ENCODE data around the gene KRTAP19-8. TPM values are rescaled to one million over a fixed set of nuclear protein-coding genes. Genes with fewer than 3 reads are reported as not detected.

Gene KRTAP19-8
- polyA plus RNA-seq, 3 donors = not detected

GRCh38 chr21:31034378-31034777 is 3.9 kb downstream of the KRTAP19-8 start:
- H3K27ac Mint-ChIP-seq = no peak overlapping the region
- Histone ChIP-seq H3K9ac (ENCODE audit: insufficient read depth, low read length, poor library complexity, severe bottlenecking) (no peak overlapping the region), H3K36me3 (replicated peaks in 1 of 2; ENCODE audit: control insufficient read depth in 1 of 2, insufficient read depth in 2 of 2, low read length in 2 of 2) (no peaks in the 10 kb centered on the region), H3K9me3 (replicated peaks in 1 of 2; ENCODE audit: control insufficient read depth in 1 of 2, insufficient read depth in 1 of 2, low read length in 2 of 2) (peaks cover 0 to 4% of the 10 kb centered on the region in 2 donors), H3K27ac (ENCODE audit: low read depth in 1 of 2, low read length in 2 of 2) (no peak overlapping the region), H4K20me1 (ENCODE audit: insufficient read depth, low read length) (no peaks in the 10 kb centered on the region), H2AFZ (ENCODE audit: insufficient read depth, low read depth, low read length, poor library complexity, severe bottlenecking) (no peak overlapping the region), H3K4me3 (replicated peaks in 1 of 3; ENCODE audit: low read depth in 2 of 3, low read length in 3 of 3) (no peak overlapping the region), H3K27me3 (ENCODE audit: control insufficient read depth in 2 of 2, insufficient read depth in 2 of 2, low read length in 2 of 2) (no peaks in the 10 kb centered on the region), H3K4me2 (replicated peaks; ENCODE audit: extremely low read depth, low read length, poor library complexity, severe bottlenecking) (no peak overlapping the region), H3K79me2 (ENCODE audit: insufficient read depth, low read length) (no peaks in the 10 kb centered on the region), H3K4me1 (ENCODE audit: control insufficient read depth in 1 of 2, insufficient read depth in 2 of 2, low read length in 2 of 2) (no peaks in the 10 kb centered on the region)
- H3K36me3 Mint-ChIP-seq = no peaks in the 10 kb centered on the region
- peaks cover 0 to 13% (median 5%) of the 10 kb centered on the region in 7 donors for H3K9me3 Mint-ChIP-seq
- H3K4me3 Mint-ChIP-seq = no peak overlapping the region
- H3K4me1 Mint-ChIP-seq = no peaks in the 10 kb centered on the region
- peaks cover 0 to 2% (median 2%) of the 10 kb centered on the region in 3 donors for H3K27me3 Mint-ChIP-seq (ENCODE audit: low read depth in 3 of 3)
- no peak for DNase-seq
- intact Hi-C loops (cut with micrococcal nuclease) = no loop called here
- TF ChIP-seq CTCF (IDR thresholded peaks at IDR 0.05) = no peak

GRCh38 chr21:31030367-31031106 is 7.7 kb downstream of the KRTAP19-8 start:
- Mint-ChIP-seq H3K9me3 (peaks cover 0 to 10% (median 5%) of the 10 kb centered on the region in 7 donors), H3K27me3 (ENCODE audit: low read depth in 3 of 3) (peaks cover 0 to 4% (median 2%) of the 10 kb centered on the region in 3 donors), H3K4me1 (no peaks in the 10 kb centered on the region), H3K27ac (no peak overlapping the region), H3K36me3 (no peaks in the 10 kb centered on the region), H3K4me3 (no peak overlapping the region)
- WGBS (ENCODE audit: insufficient coverage) = no CpG with 5 or more reads among the region's 3 CpGs
- H4K20me1 ChIP-seq (ENCODE audit: insufficient read depth, low read length) = no peaks in the 10 kb centered on the region
- no peak overlapping the region for H2AFZ ChIP-seq (ENCODE audit: insufficient read depth, low read depth, low read length, poor library complexity, severe bottlenecking)
- H3K4me3 ChIP-seq (replicated peaks in 1 of 3; ENCODE audit: low read depth in 2 of 3, low read length in 3 of 3) = no peak overlapping the region
- no peaks in the 10 kb centered on the region for H3K4me1 ChIP-seq (ENCODE audit: control insufficient read depth in 1 of 2, insufficient read depth in 2 of 2, low read length in 2 of 2)
- intact Hi-C loops (cut with micrococcal nuclease) = no loop called here
- H3K4me2 ChIP-seq (replicated peaks; ENCODE audit: extremely low read depth, low read length, poor library complexity, severe bottlenecking) = no peak overlapping the region
- no peaks in the 10 kb centered on the region for H3K36me3 ChIP-seq (replicated peaks in 1 of 2; ENCODE audit: control insufficient read depth in 1 of 2, insufficient read depth in 2 of 2, low read length in 2 of 2)
- peaks cover 0 to 4% of the 10 kb centered on the region in 2 donors for H3K9me3 ChIP-seq (replicated peaks in 1 of 2; ENCODE audit: control insufficient read depth in 1 of 2, insufficient read depth in 1 of 2, low read length in 2 of 2)
- H3K27ac ChIP-seq (ENCODE audit: low read depth in 1 of 2, low read length in 2 of 2) = no peak overlapping the region
- H3K79me2 ChIP-seq (ENCODE audit: insufficient read depth, low read length) = no peaks in the 10 kb centered on the region
- H3K27me3 ChIP-seq (ENCODE audit: control insufficient read depth in 2 of 2, insufficient read depth in 2 of 2, low read length in 2 of 2) = no peaks in the 10 kb centered on the region
- DNase-seq = no peak
- TF ChIP-seq CTCF (IDR thresholded peaks at IDR 0.05) = no peak
- no peak overlapping the region for H3K9ac ChIP-seq (ENCODE audit: insufficient read depth, low read length, poor library complexity, severe bottlenecking)
